ENCODE results near the gene ARHGAP23.

DNA sequence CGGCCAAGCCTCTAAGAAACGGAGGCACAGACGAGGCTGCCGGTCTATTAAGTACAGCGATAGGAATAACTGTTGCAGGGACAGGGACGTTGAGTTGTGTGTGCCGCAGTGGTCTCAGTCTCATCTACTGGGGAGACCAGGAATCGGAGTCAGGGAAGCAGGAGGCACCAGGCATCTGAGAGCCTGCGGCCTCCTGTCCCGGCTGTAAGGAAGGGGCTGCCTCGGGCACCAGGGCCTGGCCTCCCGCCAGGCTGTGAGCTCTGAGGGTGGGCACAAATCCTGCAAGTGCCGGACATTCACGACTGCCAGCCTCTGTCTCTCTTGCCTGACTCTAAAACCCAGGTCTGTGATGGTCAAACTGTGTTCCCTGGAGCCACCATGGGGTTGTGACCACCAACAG, 76.0 kb downstream of the ARHGAP23 start:
- TF ChIP-seq POLR2AphosphoS5 (IDR thresholded peaks at IDR 0.05) = no peak
- TF ChIP-seq, protein P1, sequence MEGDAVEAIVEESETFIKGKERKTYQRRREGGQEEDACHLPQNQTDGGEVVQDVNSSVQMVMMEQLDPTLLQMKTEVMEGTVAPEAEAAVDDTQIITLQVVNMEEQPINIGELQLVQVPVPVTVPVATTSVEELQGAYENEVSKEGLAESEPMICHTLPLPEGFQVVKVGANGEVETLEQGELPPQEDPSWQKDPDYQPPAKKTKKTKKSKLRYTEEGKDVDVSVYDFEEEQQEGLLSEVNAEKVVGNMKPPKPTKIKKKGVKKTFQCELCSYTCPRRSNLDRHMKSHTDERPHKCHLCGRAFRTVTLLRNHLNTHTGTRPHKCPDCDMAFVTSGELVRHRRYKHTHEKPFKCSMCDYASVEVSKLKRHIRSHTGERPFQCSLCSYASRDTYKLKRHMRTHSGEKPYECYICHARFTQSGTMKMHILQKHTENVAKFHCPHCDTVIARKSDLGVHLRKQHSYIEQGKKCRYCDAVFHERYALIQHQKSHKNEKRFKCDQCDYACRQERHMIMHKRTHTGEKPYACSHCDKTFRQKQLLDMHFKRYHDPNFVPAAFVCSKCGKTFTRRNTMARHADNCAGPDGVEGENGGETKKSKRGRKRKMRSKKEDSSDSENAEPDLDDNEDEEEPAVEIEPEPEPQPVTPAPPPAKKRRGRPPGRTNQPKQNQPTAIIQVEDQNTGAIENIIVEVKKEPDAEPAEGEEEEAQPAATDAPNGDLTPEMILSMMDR (IDR thresholded peaks at IDR 0.05 in 8 of 11, conservative IDR thresholded peaks at IDR 0.05 in 3 of 11) = no peak
